ENCODE data around the gene PTPRT. TPM values are rescaled to one million over a fixed set of nuclear protein-coding genes. Genes with fewer than 3 reads are reported as not detected.

Gene PTPRT
- total RNA-seq, 1 donor from 2014 or later, result not detected

GRCh38 chr20:42945234-42945994, 244.3 kb downstream of the PTPRT start:
- no peak for DNase-seq (ENCODE audit: extremely low spot score, unreplicated experiment)
- Mint-ChIP-seq H3K36me3 (ENCODE audit: unreplicated experiment) (no peaks in the 10 kb centered on the region), H3K4me1 (ENCODE audit: unreplicated experiment) (no peaks in the 10 kb centered on the region), H3K4me3 (ENCODE audit: unreplicated experiment) (no peak overlapping the region), H3K27me3 (ENCODE audit: unreplicated experiment) (no peaks in the 10 kb centered on the region), H3K27ac (ENCODE audit: unreplicated experiment) (no peak overlapping the region), H3K9me3 (ENCODE audit: unreplicated experiment) (peaks cover 50% of the 10 kb centered on the region)
- no peak for TF ChIP-seq CTCF (IDR thresholded peaks at IDR 0.05)

GRCh38 chr20:42941629-42942028, 248.1 kb downstream of the PTPRT start:
- Mint-ChIP-seq H3K4me1 (ENCODE audit: unreplicated experiment) (no peaks in the 10 kb centered on the region), H3K27ac (ENCODE audit: unreplicated experiment) (no peak overlapping the region), H3K4me3 (ENCODE audit: unreplicated experiment) (no peak overlapping the region), H3K27me3 (ENCODE audit: unreplicated experiment) (no peaks in the 10 kb centered on the region), H3K9me3 (ENCODE audit: unreplicated experiment) (peaks cover 28% of the 10 kb centered on the region), H3K36me3 (ENCODE audit: unreplicated experiment) (no peaks in the 10 kb centered on the region)
- no peak for DNase-seq (ENCODE audit: extremely low spot score, unreplicated experiment)
- no peak for TF ChIP-seq CTCF (IDR thresholded peaks at IDR 0.05)

GRCh38 chr20:42938441-42939205, 251.1 kb downstream of the PTPRT start:
- TF ChIP-seq CTCF (IDR thresholded peaks at IDR 0.05), result no peak
- H3K36me3 Mint-ChIP-seq (ENCODE audit: unreplicated experiment), result no peaks in the 10 kb centered on the region
- no peak for DNase-seq (ENCODE audit: extremely low spot score, unreplicated experiment)

GRCh38 chr20:42936482-42936881, 253.2 kb downstream of the PTPRT start:
- DNase-seq (ENCODE audit: extremely low spot score, unreplicated experiment), result no peak
- no peaks in the 10 kb centered on the region for H3K4me1 Mint-ChIP-seq (ENCODE audit: unreplicated experiment)
- peaks cover 40% of the 10 kb centered on the region for H3K9me3 Mint-ChIP-seq (ENCODE audit: unreplicated experiment)
- H3K27me3 Mint-ChIP-seq (ENCODE audit: unreplicated experiment), result no peaks in the 10 kb centered on the region
- H3K27ac Mint-ChIP-seq (ENCODE audit: unreplicated experiment), result no peak overlapping the region
- no peak overlapping the region for H3K4me3 Mint-ChIP-seq (ENCODE audit: unreplicated experiment)
- TF ChIP-seq CTCF (IDR thresholded peaks at IDR 0.05), result no peak
- no peaks in the 10 kb centered on the region for H3K36me3 Mint-ChIP-seq (ENCODE audit: unreplicated experiment)

More at GRCh38 chr20:42938441-42939205, 251.1 kb downstream of the PTPRT start:
- H3K4me1 Mint-ChIP-seq (ENCODE audit: unreplicated experiment), result no peaks in the 10 kb centered on the region
- no peaks in the 10 kb centered on the region for H3K27me3 Mint-ChIP-seq (ENCODE audit: unreplicated experiment)
- H3K4me3 Mint-ChIP-seq (ENCODE audit: unreplicated experiment), result no peak overlapping the region
- peaks cover 30% of the 10 kb centered on the region for H3K9me3 Mint-ChIP-seq (ENCODE audit: unreplicated experiment)
- no peak overlapping the region for H3K27ac Mint-ChIP-seq (ENCODE audit: unreplicated experiment)

GRCh38 chr20:42924215-42924614, 265.5 kb downstream of the PTPRT start:
- Mint-ChIP-seq H3K27ac (ENCODE audit: unreplicated experiment) (no peak overlapping the region), H3K4me1 (ENCODE audit: unreplicated experiment) (no peaks in the 10 kb centered on the region), H3K4me3 (ENCODE audit: unreplicated experiment) (no peak overlapping the region), H3K9me3 (ENCODE audit: unreplicated experiment) (peaks cover 34% of the 10 kb centered on the region), H3K27me3 (ENCODE audit: unreplicated experiment) (no peaks in the 10 kb centered on the region), H3K36me3 (ENCODE audit: unreplicated experiment) (no peaks in the 10 kb centered on the region)
- no peak for DNase-seq (ENCODE audit: extremely low spot score, unreplicated experiment)
- no peak for TF ChIP-seq CTCF (IDR thresholded peaks at IDR 0.05)
